PFSK-1 (cell line): ENCODE results near the gene CENPU.

ENCODE experiments used
- POLR2AphosphoS5 ChIP-seq: IDR thresholded peaks from 2 replicates; pipeline ENCODE4 v1.6.1; 2012; ENCODE audit warnings: low read depth, mild to moderate bottlenecking, control low read depth, low read length, moderate library complexity
- REST ChIP-seq, 2 experiments: IDR thresholded peaks; 2 replicates each; pipeline versions ENCODE4 v1.6.1 to v1.8.0; 2011 to 2012; ENCODE audit warnings: low read depth in 2 of 2, low read length in 2 of 2, control low read depth in 1 of 2, inconsistent platforms in 1 of 2, mild to moderate bottlenecking in 1 of 2, moderate library complexity in 1 of 2; ENCODE audit not compliant: insufficient read depth in 1 of 2
- TAF1 ChIP-seq: IDR thresholded peaks from 2 replicates; pipeline ENCODE4 v1.6.1; 2012; ENCODE audit warnings: low read length, control low read depth, borderline replicate concordance; ENCODE audit not compliant: insufficient read depth

DNA sequence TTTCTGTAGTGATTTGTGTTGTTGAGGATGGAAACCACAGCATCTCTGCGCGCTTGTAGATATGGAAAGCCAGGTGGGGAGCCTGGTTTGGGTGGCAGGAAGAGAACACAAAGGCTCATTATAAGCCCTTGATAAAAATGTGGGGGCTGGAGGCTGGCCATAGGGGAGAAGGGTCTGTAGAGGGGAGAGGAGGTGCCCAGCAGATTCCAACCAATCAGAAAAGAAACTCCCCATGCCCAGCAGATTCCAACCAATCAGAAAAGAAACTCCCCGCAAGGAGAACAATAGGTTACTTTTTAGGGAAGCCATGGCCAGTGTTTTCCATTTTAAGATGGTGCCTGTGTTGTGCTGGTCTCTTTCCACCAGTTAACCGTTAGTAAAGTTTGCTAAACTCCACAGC, 9.8 kb upstream of the CENPU start:
- TF ChIP-seq POLR2AphosphoS5 (no peak), REST (IDR thresholded peaks at IDR 0.05; ENCODE audit: insufficient read depth in 1 of 2, low read depth in 2 of 2, low read length in 2 of 2) (no peak), TAF1 (no peak)
